ENCODE results near the gene GPER1.

The GPER1 gene

DNA sequence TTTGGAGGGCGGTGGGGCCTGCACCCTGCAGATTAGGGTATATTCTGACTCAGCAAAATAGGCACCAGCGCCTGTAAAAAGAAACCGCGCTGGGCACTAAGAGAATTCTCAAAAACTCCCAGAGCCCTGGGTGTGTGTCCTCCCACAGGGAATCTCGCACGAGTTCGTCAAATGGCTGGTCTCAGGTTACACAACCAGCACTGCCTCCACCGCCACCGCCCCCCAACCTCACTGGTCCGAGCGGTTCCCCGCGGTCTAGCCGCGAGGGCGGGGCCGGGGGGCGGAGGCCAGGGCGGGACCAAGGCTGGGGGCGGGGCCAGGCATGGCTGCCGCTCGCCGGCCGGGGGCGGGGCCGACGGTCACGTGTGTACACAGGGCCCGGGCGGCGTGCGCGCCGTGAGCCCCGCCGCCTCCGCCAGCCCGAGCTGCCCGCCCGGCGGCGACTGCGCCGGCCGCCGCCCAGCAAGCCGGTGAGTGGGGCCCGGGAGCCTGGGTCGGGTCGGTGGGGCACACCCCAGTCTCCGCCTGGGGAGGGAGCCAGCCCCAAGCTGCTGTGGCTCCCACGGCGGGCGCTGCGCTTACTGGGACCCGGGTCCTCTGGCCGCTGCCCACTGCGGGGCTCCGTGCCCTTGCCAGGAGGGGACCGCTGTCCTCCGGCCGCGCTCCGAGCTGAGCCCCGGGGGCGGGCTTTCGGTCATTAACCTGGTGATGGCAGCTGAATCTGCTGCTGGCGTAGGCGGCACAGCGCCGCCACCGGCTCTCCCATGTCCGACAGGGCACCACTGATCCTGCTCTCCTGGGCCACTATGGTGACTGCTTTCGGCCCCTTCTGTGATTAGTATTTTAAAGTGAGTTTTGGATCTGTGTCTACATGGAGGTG, 43.5 kb upstream of the GPER1 start, which contains the start of gene GPR146:
TSS of gene GPR146 (plus strand) at position 358 of the 880 bp plus-strand sequence. CDS start 12,970 bp downstream, outside the sequence.
- peak; percentile 100 for DNase-seq (ENCODE audit: insufficient read length, low spot score)
- FAIRE-seq: no peak
- TF ChIP-seq, protein P1, sequence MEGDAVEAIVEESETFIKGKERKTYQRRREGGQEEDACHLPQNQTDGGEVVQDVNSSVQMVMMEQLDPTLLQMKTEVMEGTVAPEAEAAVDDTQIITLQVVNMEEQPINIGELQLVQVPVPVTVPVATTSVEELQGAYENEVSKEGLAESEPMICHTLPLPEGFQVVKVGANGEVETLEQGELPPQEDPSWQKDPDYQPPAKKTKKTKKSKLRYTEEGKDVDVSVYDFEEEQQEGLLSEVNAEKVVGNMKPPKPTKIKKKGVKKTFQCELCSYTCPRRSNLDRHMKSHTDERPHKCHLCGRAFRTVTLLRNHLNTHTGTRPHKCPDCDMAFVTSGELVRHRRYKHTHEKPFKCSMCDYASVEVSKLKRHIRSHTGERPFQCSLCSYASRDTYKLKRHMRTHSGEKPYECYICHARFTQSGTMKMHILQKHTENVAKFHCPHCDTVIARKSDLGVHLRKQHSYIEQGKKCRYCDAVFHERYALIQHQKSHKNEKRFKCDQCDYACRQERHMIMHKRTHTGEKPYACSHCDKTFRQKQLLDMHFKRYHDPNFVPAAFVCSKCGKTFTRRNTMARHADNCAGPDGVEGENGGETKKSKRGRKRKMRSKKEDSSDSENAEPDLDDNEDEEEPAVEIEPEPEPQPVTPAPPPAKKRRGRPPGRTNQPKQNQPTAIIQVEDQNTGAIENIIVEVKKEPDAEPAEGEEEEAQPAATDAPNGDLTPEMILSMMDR (IDR thresholded peaks at IDR 0.05; ENCODE audit: insufficient read depth, missing control alignments): peak; percentile 29

DNA sequence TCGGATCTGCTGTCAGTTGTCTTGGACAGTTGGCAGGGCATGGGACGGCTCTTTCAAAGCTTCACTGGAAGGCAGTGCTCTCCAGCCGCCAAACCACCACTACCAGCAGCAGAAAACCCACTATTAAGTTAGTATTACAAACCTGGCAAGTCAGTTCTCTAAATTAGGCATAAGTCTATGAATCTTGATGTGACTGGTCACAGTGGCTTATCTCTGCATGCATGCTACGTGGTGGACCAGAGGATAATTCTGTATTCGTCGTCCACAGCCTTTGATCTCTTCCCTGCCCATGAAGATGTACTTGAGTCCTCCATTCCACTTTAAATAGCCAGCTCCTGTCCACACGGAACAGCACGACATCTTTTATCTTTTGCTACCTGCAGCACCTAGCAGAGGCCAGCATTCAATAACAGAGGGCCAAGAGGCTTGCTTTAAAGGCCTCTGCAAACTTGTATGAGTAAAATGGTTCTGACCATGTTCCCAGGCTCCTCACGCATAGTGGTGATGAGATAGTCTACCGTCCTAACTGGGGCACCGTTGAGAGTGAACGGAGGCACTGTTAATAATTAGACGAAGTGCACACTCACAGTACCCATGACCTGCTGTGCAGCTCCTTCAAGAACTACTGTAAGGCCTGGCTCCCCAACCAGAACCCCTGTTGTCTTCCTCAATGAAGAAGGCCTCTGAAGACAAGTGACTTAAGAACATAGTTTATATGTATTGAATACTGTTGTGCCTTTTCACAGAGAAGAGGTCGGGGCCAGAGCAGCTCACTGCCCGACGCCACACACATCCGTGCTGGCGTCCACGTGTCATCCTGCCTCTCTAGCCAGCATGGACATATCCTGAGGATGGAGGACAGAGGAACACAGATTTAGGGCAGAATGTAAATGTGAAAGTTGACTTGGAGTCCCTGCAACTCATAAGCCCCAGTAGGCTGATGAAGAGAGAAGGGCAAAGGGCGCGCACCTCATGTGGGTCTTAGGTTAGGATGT, 42.5 kb upstream of the GPER1 start:
- no peak for DNase-seq (ENCODE audit: insufficient read length, low spot score)

DNA sequence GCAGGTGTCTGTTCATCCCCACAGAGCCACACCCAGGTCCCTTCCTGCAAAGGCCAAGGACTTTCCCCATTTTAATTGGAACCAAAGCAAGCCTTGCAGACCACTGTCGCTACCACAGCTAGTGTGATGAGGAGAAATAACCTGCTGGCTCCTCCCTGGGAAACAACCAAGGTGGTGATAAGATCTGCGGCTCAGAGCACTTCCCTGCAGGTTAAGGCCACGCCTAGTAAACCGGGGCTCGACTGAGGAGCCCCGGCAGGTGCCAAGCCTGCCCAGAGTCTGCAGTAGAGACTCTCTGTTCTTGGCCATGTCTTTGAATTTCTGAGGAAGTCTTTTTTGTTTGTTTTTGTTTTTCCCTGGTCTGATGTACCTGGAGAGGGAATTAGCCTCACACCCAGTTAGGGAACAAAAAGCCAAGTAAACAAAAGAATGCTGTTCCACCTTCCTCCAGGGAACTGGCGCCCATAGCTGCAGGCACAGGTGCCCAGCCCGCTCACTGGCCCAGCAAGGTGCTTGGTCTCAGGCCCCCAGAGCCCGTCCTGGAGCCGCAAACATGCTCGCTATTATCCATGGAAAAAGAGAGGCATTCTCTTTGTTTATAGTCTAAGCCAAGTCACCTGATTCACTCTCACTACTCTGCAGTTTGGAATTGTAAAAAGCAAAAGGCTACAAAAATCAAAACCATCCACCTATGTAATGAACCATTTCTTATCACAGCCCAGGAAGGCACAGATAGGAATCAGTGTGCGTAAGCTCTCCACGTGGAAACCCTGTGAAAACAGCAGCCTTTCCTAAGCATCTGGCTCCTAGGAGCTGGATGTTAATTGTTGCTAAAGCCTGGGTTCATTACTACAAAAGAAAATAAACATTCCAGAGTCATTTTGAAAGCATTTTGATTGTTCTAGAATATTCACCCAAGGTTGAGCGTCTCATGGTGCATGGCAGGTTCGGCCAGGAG, 40.9 kb upstream of the GPER1 start:
- no peak for DNase-seq (ENCODE audit: insufficient read length, low spot score)
- no peak for FAIRE-seq
- TF ChIP-seq, protein P1 (IDR thresholded peaks at IDR 0.05; ENCODE audit: insufficient read depth, missing control alignments): no peak

More for the DNA sequence above, 42.5 kb upstream of the GPER1 start:
- TF ChIP-seq, protein P1 (IDR thresholded peaks at IDR 0.05; ENCODE audit: insufficient read depth, missing control alignments): no peak
- no peak for FAIRE-seq

DNA sequence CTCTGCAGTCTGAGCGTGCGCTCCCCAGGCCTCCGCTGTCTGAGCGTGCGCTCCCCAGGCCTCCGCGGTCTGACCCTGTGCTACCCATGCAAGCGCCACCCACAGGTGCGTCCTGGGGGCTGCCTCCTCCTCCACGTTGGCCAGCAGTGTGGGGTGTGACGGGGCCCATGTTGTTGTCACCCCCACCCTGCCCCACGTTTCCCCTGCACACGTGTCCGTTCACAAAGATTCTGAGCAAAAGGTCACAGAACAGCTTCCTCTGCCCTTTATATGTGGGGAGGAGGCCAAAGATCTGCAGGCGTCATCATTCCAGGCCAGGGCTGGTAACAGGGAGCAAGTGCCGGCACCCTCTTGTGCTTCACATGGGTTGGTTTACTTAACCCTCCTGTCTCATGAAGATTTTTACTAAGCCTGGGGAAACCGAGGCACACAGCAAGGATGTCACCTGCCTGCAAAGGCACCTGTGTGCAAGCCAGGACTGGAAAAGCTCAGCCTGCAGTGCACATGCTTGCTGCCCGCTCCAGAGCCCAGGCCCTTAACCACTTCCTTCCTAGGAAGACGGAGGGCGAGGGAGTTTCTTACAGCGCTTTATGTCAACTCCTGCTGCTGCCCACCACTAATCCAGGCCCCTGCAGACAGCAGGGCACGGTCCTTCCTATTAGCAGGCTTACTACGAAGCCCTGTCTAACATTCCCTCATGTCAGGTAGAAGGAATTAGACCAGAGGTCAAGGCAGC, 38.7 kb upstream of the GPER1 start:
- DNase-seq (ENCODE audit: insufficient read length, low spot score): no peak
- FAIRE-seq: no peak
- TF ChIP-seq, protein P1 (IDR thresholded peaks at IDR 0.05; ENCODE audit: insufficient read depth, missing control alignments): no peak

DNA sequence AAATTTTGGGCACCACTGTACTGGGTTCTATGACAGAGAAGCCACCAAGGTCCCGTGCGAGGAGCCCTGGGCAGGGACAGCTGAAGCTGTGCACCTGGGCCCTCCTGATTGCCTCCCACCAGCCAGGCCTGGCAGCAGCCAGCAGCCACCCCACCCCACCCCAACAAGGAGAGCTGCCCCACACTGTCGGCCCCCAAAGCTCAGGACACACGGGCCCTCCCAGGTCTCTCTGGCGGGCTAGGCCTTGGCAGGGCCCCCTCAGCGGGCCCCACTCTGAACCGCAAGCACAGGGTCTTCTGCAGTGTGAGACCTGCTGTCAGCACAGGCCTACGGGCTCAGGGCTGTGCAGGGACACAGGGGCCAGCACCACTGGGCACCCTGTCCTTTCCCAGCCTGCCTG, 38.1 kb upstream of the GPER1 start:
- TF ChIP-seq, protein P1 (IDR thresholded peaks at IDR 0.05; ENCODE audit: insufficient read depth, missing control alignments): no peak
- FAIRE-seq (no peak), DNase-seq (ENCODE audit: insufficient read length, low spot score) (no peak)

Data from D721Med (cell line).